GM19467 (cell line): ENCODE measurements around the gene SRRM1.
"Not testable (repeated sequence)": the region's sequence is repeated elsewhere in the genome, so short reads cannot be mapped to it uniquely, and the experiment has no call there.

ENCODE experiments used
- ATAC-seq: cut with Tn5 transposase; IDR thresholded peaks from one replicate; pipeline ENCODE4 v1.9.1; 2021; ENCODE audit warnings: mild to moderate bottlenecking, moderate library complexity; ENCODE audit not compliant: unreplicated experiment

SRRM1 gene

DNA sequence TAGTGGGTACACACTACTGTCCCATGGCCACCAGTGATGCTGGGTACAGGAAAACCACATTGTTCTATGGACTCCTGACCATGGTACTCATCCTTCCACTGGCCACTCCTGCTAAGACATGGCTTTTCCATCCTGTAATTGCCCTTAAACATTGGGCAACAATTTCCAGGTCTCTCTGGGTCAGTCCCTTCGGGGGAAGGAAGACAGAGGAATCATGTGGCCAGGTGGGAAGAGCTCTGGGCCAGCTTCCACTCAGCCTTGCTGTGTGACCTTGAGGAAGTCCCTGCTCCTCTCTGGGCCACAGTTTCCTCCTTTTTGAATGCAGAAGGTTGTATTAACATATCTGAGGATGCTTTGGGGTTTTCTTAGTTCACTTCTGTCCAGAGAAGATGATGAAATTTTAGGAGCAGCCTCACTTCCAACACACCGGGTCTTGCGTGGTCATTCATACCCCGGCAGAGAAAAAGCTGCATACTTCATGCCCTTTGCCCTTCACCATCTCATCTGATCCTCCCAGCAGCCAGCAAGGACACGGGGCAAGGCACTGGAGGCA lies 50.8 kb downstream of the SRRM1 start:
- no peak for ATAC-seq

DNA sequence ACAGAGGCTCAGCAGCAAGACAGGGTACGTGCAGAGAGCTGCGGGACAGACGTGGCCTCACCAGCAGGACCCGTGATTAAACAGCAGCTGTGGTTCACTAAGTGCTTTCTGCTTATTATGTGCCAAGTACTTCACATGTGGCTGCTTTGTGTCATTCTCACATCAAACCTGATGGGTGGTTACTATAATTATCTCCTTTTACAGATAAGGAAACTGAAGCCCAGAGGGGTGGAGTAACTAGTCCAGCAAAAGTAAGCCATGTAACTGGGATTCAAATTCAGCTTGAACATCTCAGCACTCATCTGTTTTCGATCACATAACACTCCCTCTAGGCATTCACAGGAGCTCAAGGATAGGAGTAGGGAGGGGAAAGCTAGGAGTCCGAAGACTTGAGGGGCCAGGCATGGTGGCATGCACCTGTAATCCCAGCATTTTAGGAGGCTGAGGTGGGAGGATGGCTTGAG lies 51.3 kb downstream of the SRRM1 start:
- ATAC-seq, result no peak

DNA sequence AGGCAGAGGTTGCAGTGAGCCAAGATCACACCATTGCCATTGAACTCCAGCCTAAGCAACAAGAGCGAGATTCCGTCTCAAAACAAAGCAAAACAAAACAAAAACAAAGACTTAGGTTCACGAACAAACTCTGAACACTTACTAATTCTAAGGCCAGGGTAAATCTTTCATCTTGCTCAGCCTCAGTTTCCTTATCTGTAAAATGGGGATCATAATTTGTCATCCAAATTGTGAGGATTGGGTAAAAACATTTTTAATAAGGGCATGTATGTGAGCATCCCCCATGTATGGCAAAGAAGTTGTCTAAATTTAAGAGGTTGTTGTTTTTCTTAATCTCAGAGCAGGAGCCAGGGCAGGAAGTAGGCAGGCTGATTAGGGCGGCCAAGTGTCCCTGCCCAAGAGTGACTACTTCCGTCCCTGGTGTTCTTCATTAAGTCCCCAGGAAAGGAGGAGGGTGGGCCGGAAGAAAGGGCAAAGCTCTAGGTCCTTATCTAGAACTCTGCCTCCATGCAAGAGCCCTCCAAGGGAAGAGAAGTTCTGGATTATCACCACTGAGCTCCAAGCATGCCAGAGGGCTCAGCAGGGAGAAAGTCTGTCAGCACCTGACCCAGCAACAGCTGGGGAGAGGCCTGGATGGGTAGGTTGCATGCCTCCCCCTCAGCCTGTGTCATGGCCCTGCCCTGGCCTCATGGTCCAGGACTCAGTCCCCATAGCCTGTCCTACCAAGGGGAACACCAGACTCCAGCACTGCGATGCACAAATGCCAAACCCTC lies 52.3 kb downstream of the SRRM1 start:
- no peak for ATAC-seq

DNA sequence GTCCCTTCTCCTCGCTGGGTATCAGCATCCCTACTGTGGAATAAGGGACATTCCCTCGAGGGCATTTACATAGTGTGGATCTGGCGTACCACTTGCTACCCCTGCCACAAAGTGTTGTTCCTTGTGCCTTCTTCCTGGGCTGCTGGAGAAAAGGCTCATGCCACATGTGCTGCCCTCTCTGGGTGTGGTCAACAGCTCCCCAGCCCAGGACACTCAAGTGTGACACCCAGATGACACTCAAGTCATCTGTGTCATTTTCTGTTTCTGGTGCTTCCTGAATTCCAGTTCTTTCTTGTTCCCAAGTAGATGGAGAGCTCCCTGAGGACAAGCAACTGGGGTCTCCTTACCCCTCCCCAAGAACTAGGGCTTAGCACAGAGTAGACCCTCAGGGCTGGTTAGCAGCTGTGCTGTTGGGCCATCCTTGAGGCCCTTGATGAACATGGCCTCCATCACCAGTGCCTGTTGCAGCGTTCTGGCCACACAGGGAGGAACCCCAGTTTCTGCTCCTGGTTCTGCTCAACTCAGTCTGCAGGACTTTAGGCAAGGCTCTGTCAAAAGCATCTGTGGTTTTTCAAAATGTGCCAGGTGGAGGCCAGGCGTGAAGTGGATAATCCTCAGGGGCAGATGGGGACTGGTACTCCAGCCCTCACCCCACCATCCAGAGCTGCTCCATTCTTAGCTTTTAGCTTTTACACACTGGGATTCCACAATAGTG lies 53.1 kb downstream of the SRRM1 start:
- ATAC-seq, result no peak

DNA sequence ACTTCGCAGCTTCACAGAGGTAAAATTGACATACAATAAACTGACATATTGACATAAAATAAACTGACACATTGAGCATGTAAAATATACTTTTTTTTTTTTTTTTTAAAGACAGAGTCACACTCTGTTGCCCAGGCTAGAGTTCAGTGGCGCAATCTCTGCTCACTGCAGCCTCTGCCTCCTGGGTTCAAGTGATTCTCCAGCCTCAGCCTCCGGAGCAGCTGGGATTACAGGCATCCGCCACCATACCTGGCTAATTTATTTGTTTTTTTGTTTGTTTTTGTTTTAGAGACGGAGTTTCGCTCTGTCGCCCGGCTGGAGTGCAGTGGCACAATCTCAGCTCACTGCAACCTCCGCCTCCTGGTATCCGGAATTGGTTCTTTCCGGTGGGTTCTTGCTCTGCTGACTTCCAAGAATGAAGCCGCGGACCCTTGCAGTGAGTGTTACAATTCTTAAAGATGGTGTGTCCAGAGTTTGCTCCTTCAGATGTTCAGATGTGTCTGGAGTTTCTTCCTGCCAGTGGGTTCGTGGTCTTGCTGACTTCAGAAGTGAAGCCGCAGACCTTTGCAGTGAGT lies 53.7 kb downstream of the SRRM1 start:
- no peak for ATAC-seq

DNA sequence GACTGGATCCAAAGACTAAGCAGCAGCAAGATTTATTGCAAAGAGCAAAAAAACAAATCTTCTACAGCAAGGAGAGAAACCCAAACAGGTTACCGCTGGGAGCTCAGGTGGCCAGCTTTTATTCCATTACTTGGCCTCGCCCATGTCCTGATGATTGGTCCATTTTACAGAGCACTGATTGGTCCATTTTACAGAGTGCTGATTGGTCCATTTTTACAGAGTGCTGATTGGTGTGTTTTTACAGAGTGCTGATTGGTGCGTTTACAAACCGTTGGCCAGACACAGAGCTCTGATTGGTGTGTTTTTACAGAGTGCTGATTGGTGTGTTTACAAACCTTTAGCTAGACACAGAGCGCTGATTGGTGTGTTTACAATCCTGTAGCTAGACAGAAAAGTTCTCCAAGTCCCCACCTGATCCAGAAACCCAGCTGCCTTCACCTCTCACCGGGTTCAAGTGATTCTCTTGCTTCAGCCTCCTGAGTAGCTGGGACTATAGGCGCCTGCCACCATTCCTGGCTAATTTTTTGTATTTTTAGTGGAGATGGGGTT lies 54.4 kb downstream of the SRRM1 start:
- ATAC-seq, result not testable (repeated sequence)

DNA sequence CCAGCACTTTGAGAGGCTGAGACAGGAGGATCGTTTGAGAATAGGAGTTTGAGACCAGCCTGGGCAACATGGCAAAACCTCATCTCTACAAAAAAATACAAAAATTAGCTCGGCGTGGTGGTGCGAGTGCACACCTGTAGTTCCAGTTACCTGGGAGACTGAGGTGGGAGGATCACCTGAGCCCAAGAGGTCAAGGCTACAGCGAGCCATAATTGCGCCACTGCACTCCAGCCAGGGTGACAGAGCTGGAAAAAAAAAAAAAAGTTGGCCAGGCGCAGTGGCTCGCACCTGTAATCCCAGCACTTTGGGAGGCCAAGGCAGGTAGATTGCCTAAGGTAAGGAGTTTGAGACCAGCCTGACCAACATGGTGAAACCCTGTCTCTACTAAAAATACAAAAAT lies 55.2 kb downstream of the SRRM1 start:
- not testable (repeated sequence) for ATAC-seq

DNA sequence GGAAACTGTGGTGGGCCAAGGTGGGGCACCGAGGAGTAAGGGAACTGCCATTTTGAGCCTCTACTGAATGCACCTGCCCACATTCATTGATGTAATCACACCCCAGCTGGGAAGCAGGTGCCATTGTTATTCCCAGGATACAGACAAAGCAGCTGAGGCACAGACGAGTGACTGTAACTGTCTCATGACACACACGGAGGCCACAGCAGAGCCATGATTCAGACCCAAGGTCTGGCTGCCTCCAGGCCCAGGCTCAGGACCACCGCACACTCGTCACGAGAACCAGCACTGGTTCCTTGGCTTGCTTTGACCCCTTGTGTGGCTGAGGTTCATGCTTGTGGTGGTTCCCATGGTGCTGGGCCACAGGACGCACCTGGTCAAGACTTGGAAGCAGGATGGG lies 56.5 kb downstream of the SRRM1 start:
- ATAC-seq, result no peak

DNA sequence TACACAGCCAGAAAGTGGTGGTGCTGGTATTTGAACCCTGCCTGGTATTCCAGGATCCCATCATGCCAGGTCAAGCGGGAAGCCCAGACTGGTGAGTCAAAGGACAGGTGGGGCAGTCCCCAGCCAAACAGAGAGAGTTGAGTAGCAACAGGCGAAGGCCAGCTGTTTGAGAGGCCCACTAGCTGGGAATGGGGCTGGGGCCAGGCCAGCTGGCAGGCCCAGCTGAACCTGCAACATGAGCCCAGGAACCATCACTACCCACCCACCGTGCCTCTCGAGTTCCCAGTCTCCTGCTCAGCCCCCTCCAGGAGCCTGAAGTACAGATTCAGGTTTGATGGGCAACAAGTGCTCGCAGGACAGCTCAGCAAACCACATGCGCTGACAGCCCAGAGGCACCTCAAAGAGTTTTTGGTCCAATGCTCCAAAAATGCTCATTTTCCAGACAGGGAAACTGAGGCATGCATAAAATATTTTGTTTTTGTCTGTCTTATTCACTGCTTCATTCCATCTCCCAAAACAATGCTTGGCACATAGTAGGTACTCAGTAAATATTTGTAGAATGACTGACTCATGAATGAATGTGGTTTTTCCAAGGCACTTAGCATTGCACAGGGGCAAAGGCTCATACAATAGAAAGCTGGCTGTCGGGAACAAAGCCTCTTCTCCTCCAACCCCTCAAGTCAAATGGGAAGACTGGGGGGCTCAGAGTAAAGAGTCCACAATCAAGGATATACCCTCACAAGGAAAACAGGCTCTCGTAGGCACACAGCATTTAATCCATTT lies 59.6 kb downstream of the SRRM1 start:
- no peak for ATAC-seq

DNA sequence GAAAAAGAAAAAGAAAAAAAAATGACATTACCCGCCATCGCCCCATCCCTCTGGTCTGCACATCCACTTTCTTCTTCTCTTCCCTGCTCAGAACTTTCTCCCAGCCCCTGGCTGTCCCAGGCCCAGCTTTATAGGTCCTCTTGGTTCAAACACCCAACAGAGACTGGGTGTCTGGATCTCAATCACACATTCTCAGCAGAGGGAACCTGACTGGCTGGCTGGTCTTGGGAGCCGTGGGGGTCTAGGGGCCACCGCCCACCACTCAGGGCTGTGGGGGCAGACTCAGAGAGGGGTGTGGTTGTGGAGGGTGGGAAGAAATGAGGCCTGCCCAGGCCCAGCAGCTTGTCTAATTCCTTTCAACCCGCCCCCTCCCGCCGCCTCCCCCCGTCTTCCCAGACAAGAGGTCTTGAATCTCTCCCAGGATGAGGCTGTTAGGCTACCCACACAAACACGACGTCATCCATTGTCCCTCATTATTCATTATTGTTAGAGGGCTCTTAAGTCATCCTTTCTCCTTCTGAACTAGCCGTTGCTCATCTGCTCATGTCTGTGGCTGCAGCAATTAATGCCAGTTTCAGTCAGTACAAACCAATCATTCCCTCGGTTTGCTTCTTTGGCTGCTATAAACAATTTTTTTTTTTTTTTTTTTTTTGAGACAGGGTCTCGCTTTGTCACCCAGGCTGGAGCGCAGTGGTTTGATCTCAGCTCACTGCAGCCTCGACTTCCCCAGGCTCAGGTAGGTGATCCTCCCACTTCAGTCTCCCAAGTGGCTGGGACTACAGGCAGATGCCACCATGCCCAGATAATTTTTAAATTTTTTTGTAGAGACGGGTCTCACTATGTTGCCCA lies 61.5 kb downstream of the SRRM1 start:
- ATAC-seq, result no peak

DNA sequence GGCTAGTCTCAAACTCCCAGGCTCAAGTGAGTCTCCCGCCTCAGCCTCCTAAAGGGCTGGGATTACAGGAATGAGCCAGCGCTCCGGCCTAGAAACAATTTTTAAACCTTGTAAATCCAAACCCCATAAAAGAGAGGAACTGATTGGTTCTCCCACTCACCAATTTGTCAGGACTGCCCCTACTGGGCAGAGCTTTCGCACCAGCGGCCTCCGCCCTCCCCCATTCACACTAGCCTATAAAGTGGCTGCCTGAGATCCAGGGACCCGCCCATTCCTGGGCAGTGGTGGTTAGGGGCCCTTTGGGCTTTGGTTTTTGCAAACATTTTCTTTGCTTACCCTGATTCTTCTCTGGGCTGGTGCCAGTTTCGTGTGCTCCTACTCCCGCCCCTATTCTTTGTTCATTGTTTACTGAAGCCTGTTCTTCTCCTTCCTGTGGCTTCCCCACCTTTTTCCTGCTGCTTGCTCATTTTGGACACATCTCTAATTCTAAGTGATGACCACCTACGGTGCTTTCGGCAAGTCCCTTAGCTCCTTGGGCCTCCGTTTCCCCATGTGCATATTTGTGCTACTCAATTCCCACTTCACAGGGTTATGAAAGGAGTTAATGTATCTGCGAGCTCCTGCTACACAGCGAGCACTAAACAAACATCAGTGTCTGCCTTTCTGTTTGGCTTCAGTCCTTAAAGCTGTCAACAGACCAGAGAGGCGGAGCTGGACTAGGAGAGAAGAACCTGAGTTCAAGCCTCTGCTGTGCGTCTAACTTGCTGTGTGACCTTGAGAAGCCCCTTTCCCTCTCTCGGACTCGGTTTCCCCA lies 62.4 kb downstream of the SRRM1 start:
- ATAC-seq, result no peak

DNA sequence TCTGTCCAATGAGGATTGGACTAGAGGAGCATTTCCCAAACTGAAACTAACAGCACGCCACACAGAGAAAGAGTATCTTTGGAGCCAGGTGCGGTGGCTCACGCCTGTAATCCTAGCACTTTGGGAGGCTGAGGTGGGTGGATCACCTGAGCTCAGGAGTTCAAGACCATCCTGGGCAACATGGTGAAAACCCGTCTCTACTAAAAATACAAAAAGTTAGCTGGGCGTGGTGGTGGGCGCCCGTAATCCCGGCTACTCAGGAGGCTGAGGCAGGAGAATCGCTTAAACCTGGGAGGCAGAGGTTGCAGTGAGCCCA lies 62.9 kb downstream of the SRRM1 start:
- ATAC-seq, result not testable (repeated sequence)

DNA sequence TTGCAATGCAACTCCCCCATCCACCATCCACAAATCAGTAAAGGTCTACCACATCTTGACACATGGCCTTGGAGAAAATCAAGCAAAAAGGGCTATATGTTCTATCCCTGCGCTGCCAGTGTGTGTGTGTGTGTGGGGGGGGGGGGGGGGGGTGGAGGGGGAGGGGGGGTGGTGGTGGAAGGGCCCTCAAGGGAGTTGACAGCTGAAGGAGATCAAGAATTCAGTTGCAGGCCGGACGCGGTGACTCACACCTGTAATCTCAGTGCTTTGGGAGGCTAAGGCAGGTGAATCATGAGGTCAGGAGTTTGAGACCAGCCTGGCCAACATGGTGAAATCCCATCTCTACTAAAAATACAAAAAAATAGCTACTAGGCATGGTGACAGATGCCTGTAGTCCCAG lies 64.6 kb downstream of the SRRM1 start:
- no peak for ATAC-seq

DNA sequence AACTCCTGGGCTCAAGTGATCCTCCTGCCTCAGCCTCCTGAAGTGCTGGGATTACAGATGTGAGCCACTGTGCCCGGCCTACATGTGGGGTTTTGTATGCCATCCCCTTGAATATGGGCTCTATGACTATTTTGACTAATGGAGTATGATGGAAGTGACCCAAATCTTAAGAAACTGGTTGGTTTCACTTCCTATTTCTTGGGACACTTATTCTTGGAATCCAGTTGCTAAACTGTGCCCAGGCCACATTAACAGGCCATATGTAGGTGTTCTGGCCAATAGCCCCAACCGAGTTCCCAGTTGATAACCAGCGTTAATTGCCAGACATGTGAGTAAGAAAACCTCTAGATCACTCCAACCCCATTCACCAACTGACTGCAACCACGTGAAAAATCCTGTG lies 65.8 kb downstream of the SRRM1 start:
- ATAC-seq, result no peak

DNA sequence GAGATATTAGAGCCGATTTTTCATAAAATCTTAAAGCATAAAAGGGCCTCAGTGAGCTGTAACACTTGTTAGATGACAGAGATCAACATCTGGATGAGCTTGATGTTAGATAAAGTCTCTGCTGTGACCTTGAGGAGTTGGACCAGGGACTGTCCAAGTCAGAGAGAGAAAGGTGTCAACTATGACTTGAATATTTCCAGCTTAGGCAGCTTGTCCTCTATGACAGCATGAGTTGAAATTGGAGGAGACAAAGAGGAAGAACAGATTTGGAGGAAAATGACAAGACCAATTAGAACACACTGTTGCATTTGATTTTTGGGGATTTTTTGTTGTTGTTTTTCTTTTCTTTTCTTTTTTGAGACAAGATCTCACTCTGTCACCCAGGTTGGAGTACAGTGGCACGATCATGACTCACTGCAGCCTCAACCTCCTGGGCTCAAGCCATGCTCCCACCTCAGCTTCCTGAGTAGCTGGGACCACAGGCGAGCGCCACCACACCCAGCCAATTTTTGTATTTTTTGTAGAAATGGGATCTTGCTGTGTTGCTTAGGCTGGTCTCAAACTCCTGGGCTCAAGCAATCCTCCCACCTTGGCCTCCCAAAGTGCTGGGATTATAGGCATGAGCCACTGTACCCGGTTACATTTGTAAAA lies 66.8 kb downstream of the SRRM1 start:
- ATAC-seq, result no peak

DNA sequence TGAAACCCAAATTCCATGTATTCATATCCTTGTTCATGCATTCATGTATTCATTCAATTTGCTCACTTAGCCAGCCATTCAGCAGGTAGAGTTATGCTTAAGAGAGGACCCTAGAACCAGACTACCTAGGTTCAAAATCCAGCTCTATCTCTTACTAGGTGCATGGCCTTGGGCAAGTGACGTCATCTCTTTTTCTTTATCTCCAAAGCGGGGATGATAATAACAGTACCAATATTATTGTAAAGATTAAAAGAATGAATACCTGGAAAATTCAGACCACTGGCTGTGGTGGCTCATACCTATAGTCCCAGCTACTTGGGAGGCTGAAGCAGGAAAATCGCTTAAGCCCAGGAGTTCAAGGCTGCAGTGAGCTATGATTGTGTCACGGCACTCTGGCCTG lies 68.2 kb downstream of the SRRM1 start:
- no peak for ATAC-seq

DNA sequence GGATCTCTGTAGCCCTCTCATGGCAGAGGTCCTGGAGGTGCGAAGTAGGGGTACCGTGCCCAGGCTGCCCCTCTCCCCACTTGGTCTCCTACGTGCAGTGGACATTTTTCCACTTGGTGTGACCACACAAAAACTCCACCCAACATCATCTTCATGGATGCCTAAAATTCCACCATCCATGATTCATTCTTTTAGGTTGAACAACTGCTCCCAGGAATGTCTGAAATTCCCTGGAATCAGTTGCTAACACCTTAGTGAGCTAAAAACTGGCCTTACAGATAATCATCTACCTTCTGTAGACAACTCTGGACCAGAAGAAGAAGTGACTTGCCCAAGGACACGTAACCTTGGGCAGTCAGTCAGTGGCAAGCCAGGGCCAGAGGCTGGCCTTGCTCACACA lies 70.1 kb downstream of the SRRM1 start:
- ATAC-seq, result no peak

DNA sequence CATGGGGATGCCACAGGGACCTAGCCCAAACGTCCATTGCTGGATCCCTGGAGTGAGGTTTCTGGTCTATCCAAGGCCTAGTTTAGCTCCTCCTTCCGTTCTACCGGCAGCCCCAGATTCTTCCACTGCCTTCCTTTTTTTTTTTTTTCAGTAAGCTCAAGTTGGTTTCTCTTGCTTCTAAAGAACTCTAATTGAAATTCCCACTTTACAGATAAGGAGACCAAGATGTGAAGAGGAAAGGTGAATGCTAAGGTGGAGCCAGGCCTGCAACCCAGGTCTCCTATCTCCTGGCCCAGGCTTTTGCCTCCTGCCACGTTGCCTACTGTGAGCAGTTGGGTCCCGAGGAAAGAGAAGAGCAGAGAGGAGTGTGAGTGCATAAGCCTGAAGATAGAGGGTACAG lies 70.6 kb downstream of the SRRM1 start:
- no peak for ATAC-seq
